DMS53 treated with DMSO at 0.1 percent for 48 hours (cell line): Measurements from ENCODE around the gene B3GAT1.

Experiments
- DNase-seq: peaks from one replicate; lab custom pipeline; 2025; ENCODE audit not compliant: unreplicated experiment; lab: John Stamatoyannopoulos, UW

The B3GAT1 gene

GRCh38 chr11:134410766-134411165, 1.3 kb downstream of the B3GAT1 start:
- DNase-seq = no peak

DNA sequence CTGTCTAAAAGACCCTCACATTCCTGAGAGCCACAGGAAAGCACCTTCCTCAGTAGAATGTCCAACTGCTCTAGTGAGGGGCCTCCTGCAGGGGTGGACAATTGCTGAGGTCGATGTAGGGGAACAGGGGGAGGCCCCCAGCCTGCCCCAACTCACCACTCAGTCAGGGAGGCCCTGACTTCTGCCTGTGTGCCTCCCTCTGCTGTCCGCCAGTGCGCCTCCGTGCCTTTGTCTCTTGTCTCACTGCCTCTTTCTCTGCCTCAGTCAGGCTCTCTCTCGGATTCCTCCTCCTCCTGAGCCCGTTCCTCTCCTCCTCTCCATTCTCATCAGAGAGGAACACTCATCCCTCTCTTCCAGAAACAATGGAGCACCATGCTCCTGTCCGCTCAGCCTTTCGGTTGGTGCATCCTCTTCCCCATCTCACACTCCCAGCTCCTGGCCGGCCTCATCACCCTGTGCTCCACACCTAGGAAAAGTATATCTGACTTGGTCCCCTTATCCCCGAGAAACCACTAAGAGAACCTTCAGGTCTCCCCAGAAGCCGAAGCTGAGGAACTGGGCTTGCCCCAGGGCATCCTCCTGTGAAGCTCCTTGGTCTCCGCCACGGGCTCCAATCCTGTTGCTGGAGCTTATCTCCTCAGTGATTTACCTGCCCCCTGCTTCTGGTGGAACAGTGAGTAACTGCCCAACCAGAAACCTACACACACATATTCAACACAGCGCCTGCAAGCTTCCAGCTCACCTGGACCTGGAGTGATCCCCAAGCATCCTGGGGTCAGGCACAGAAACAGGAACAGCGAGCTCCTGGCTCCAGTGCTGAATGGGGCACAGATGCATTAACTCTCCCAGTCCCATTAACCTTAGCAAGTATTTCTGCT, 2.3 kb downstream of the B3GAT1 start:
- no peak for DNase-seq

DNA sequence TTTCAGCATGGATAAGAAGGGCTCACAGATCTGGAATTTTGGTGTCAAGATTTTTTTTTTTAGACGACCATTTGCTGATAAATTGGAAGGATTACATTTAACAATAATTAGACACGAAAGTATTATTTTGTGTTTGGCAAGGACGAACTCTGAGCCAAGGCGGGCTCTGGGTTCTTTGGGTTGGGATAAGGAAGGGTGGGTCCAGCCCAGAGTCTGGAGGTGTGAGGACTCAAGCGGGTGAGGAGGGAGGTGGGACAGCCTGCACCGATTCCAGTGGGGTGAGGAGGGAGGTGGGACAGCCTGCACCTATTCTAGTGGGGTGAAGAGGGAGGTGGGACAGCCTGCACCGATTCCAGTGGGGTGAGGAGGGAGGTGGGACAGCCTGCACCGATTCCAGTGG, 4.1 kb downstream of the B3GAT1 start:
- no peak for DNase-seq

- DNase-seq = no peak
Observed at GRCh38 chr11:134407321-134407828, 4.7 kb downstream of the B3GAT1 start.

GRCh38 chr11:134406264-134407185, 5.5 kb downstream of the B3GAT1 start:
- DNase-seq = no peak

GRCh38 chr11:134405841-134406240, 6.2 kb downstream of the B3GAT1 start:
- DNase-seq = no peak

GRCh38 chr11:134405436-134405835, 6.6 kb downstream of the B3GAT1 start:
- no peak for DNase-seq

DNA sequence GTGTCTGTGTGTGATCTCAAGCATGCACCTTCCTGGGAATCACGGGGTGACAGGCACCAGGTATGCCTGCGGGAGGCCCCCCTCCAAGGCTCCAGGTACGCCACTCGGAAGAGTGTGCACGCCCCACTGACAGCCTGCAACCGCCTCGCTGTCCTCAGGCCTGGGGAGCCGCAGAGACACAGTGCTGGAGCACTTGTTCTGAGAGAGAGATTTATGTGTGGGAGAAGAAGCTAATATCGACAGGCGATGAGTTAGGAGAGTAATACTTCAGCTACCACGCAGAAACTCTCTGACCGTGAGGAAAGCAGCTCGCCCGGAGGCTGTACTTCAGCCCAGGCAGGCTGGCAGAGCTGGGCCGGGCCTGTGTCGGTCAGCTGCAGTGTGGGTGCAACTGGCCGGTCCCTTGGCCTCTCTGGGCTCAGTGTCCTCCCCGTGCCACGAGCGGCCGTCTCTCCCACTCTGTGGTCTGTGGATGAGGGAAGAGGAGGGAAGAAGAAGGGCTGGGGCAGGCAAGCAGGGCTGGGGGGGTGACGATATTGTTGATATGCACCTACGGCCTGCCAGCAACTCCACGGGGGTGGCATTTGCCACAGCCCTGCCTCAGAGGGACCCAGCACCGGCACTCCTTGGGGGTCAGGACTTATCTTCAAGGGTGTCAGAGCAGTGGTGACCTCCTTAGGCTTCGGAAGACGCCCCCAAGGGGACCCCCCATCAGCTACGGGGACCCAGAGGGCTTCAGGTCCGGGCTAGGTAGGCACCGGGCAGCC, 7.3 kb downstream of the B3GAT1 start:
- DNase-seq = no peak

DNA sequence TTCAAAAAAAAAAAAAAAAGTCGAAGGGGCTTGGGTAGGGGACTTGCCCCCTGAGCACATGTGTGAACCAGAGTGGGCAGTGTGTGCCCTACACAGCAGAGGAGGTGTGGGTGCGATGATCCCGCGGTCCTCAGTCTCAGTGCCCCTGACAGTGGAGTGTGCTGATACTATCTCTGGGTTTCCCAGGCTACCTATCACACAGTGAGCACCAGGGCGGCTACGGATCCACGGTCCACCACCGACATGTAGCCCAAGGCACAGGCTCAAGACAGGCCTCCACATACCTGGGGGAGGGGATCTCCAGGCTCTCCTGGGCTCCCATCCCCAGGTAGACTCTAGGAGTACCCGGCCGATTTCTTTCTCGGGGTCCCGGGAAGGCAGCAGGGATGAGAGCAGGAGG, 9.1 kb downstream of the B3GAT1 start:
- no peak for DNase-seq

DNA sequence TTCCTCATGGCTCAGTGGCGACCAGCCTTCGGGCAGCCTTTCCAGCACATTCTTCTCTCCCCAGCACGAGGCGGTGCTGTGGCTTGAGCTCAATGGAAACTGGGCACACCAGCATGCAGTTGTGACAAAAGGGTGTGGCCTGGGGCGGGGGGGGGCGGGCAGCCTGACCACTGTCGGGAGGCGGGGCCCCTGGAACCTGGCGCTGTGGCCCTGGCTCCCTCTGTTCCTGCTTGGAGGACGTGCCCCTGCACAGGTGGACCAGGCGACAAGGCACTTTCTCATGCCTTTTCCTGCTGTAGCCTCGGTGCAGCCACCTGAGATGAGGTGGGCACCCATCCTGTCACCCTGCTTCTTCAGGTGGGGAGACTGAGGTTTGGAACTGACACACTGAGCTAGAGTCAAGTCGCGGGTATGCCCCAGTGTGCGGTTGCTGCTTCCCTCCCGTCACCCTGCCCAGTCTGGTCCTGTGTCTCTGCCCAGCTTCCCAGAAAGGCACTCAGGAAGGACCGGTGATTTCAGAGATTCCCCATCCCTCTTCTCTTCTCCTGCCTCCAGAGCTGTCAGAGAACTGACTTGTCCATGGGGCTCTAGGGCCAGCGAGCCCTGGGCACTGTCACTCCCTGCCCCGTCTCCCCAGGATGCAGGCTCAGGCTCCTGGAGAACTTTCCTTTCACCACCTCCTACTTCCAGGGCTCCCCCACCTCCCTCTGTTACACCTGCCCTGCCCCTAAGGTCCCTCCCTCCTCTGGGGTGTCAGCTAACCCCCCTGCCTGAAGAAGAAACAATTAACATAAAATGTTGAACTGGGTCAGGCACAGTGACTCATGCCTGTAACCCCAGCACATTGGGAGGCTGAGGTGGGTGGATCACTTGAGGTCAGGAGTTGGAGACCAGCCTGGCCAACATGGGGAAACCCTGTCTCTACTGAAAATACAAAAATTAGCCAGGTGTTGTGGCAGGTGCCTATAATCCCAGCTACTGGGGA, 9.9 kb downstream of the B3GAT1 start:
- DNase-seq = no peak

- DNase-seq = no peak
Observed at GRCh38 chr11:134399996-134400395, 12.0 kb downstream of the B3GAT1 start.

DNA sequence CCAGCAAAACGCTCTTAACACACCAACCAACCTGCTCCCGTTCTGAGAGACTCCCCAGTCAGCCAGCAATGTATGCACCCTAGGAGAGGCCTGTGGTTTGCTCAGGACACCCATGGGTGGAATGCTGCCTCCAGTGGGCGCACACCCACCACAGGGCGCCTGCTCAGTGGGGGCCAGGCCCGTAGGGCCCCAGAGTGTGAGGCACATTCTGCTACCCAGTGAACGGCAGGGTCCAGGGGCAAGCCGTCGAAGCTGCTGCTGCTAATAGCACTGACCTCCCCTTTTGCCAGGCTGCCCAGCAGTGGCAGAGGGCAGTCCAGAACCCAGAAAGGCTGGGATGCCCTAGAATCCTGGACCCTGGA, 12.8 kb downstream of the B3GAT1 start:
- no peak for DNase-seq

DNA sequence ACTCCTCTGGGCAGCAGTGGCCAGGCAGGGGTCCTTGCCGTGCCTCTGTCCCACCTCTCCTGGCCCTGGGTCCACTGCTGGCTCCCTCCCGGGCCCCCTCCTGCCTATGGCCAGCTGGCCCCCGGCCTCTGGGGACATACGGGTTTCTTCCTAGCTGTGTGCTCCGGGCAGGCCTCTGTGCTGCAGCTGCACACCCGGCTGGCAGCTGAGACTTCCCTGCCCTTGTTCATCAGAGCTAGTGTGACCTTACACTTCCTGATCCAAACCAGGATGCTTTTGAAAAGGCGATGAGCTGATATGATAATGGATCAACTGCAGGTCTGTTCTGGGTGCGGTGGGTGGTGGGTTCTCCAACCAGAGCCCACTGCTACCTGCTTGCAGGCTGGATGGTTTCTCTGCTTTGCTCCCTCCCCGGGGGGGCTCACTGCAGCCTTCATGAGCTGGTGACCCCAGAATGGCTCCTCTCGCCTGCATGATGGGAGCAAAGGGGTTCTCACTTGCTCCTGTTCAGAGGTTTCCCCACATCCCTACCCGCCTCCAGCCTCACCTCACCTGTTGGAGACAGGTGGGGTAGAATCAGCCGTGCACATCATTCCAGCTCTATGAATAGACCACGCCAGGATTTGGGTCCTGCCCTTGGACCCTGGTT, 13.3 kb downstream of the B3GAT1 start:
- no peak for DNase-seq

DNA sequence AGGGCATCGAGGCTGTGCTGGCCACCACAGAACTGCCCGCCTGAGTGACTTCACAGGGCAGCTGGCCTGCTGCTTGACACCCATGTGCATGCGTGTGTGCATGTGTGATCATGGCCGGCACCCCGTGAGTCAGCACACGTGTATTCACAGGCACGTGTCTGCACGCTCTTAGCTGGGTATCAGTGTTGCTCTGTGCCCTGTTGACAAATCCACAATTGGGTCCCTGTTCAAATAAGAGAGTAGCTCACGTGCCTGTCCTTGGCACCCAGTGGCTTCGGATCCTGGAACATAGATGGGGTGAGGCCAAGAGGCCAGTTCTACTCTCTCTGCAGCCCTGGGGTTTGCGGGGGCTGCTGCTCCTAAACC, 14.0 kb downstream of the B3GAT1 start:
- no peak for DNase-seq

GRCh38 chr11:134397304-134398078, 14.6 kb downstream of the B3GAT1 start:
- no peak for DNase-seq

- no peak for DNase-seq
Observed at GRCh38 chr11:134395002-134395401, 17.0 kb downstream of the B3GAT1 start.

DNA sequence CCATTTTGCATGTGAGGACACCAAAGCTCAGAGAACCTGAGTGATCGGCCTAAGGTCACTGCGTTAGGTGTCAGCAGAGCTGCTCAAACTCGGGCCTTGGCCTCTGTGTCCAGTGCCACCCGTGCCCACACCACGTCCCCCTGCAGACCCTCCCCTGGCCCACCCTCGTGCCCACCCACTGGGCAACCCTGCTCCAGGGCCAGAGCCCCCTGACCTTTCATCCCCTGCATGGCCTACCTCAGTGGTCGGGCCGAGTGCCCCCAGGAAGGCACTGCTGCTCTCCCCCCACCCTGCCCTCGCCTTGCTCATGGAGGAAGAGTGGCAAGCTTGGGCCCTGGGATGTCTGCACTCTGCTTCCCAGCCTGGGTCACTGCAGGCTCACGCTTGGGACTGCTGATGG, 17.7 kb downstream of the B3GAT1 start:
- DNase-seq = no peak

- DNase-seq = no peak
Observed at GRCh38 chr11:134393638-134394037, 18.4 kb downstream of the B3GAT1 start.
